ENCODE measurements around the gene APBA1.

APBA1 gene

GRCh38 chr9:69483886-69484422, 188.2 kb downstream of the APBA1 start:
- no peak for TF ChIP-seq CTCF (IDR thresholded peaks at IDR 0.05)

GRCh38 chr9:69476797-69477196, 195.4 kb downstream of the APBA1 start:
- no peak for TF ChIP-seq CTCF (IDR thresholded peaks at IDR 0.05)

GRCh38 chr9:69476016-69476415, 196.2 kb downstream of the APBA1 start:
- no peak for TF ChIP-seq CTCF (IDR thresholded peaks at IDR 0.05)

- TF ChIP-seq CTCF (IDR thresholded peaks at IDR 0.05): no peak
Measured at GRCh38 chr9:69474821-69475220, 197.3 kb downstream of the APBA1 start.

- TF ChIP-seq CTCF (IDR thresholded peaks at IDR 0.05): no peak
Measured at GRCh38 chr9:69472101-69472620, 200.0 kb downstream of the APBA1 start.

GRCh38 chr9:69471433-69471832, 200.7 kb downstream of the APBA1 start:
- TF ChIP-seq CTCF (IDR thresholded peaks at IDR 0.05): no peak

GRCh38 chr9:69470186-69470977, 201.8 kb downstream of the APBA1 start:
- TF ChIP-seq CTCF (IDR thresholded peaks at IDR 0.05): no peak
